Measurements from ENCODE around the gene COL23A1. TPM values are rescaled to one million over a fixed set of nuclear protein-coding genes. Genes with fewer than 3 reads are reported as not detected.

Gene COL23A1
- total and polyA plus RNA-seq, 2 experiments from 2014 or later = 1.1 to 5.1 TPM

DNA sequence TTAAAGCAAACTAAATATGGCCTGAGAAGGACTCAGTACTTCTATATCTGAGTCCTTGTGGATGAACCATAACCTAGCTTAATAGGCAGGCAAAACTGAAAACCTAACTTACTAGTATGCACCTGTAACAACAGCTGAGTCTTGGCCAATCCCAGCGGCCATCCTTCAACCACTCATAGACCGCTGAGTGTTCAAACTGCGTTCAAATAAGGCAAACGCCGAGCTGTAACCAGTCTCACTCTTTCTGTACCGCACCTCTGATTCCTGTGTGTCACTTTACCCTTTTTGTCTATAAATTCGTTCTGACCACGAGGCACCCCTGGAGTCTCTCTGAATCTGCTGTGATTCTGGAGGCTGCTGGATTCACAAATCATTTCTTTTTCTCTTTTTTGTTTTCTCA is 170.5 kb downstream of the COL23A1 start:
- no peak for DNase-seq (ENCODE audit: low spot score)
- H3K4me1 ChIP-seq (ENCODE audit: insufficient read depth) = peaks cover 7% of the 10 kb centered on the region
- H3K79me2 ChIP-seq = no peaks in the 10 kb centered on the region
- no peak overlapping the region for H2AFZ ChIP-seq
- H3K27ac ChIP-seq = no peak overlapping the region
- H3K4me3 ChIP-seq = no peak overlapping the region
- TF ChIP-seq EZH2phosphoT487 (IDR thresholded peaks at IDR 0.05; ENCODE audit: low read depth, severe bottlenecking, unreplicated experiment) (no peak), EZH2 (IDR thresholded peaks at IDR 0.05; ENCODE audit: borderline replicate concordance) (no peak)
- TF ChIP-seq, protein P1, sequence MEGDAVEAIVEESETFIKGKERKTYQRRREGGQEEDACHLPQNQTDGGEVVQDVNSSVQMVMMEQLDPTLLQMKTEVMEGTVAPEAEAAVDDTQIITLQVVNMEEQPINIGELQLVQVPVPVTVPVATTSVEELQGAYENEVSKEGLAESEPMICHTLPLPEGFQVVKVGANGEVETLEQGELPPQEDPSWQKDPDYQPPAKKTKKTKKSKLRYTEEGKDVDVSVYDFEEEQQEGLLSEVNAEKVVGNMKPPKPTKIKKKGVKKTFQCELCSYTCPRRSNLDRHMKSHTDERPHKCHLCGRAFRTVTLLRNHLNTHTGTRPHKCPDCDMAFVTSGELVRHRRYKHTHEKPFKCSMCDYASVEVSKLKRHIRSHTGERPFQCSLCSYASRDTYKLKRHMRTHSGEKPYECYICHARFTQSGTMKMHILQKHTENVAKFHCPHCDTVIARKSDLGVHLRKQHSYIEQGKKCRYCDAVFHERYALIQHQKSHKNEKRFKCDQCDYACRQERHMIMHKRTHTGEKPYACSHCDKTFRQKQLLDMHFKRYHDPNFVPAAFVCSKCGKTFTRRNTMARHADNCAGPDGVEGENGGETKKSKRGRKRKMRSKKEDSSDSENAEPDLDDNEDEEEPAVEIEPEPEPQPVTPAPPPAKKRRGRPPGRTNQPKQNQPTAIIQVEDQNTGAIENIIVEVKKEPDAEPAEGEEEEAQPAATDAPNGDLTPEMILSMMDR (IDR thresholded peaks at IDR 0.05; ENCODE audit: poor library complexity) = no peak
- H3K27me3 ChIP-seq = no peaks in the 10 kb centered on the region
- 71% methylated on average over 8 of the region's 8 CpGs for WGBS (ENCODE audit: low lambda C conversion rate, missing lambda C conversion rate)
- no peaks in the 10 kb centered on the region for H3K36me3 ChIP-seq (replicated peaks; ENCODE audit: insufficient read depth, low read depth)
- H3K9me3 ChIP-seq (ENCODE audit: low read depth) = no peaks in the 10 kb centered on the region
- no peak overlapping the region for H3K4me2 ChIP-seq
- no peaks in the 10 kb centered on the region for H3K9me2 ChIP-seq (replicated peaks; ENCODE audit: insufficient read depth)
- H4K20me1 ChIP-seq (ENCODE audit: insufficient read depth, poor library complexity, severe bottlenecking) = no peaks in the 10 kb centered on the region

DNA sequence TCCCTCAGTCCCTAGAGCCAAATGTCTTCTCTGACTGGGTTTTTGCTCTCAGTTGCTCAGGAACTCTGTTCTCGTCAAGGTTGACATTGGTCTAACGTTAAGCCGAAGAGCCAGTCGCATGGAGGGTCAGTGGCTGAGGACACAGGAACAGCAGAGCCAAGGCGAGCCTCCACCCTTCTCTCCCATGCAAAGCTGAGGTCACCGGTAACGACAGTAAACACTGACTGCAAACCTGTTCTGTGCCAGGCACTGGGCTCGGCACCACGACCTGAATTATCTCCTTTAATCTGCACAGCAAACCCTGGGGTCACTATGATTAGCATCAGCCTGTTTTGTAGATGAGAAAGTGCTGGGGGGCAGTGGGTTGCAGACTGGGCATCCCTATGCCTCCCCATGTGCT is 171.0 kb downstream of the COL23A1 start:
- Histone ChIP-seq H3K27ac (no peak overlapping the region), H3K4me2 (no peak overlapping the region), H3K4me1 (ENCODE audit: insufficient read depth) (peaks cover 2% of the 10 kb centered on the region), H3K36me3 (replicated peaks; ENCODE audit: insufficient read depth, low read depth) (no peaks in the 10 kb centered on the region), H3K79me2 (no peaks in the 10 kb centered on the region), H3K9me2 (replicated peaks; ENCODE audit: insufficient read depth) (no peaks in the 10 kb centered on the region), H3K4me3 (no peak overlapping the region), H3K9me3 (ENCODE audit: low read depth) (no peaks in the 10 kb centered on the region), H2AFZ (no peak overlapping the region), H3K27me3 (no peaks in the 10 kb centered on the region), H4K20me1 (ENCODE audit: insufficient read depth, poor library complexity, severe bottlenecking) (no peaks in the 10 kb centered on the region)
- TF ChIP-seq EZH2phosphoT487 (IDR thresholded peaks at IDR 0.05; ENCODE audit: low read depth, severe bottlenecking, unreplicated experiment) = no peak
- TF ChIP-seq EZH2 (IDR thresholded peaks at IDR 0.05; ENCODE audit: borderline replicate concordance) = no peak
- TF ChIP-seq, protein P1 (IDR thresholded peaks at IDR 0.05; ENCODE audit: poor library complexity) = no peak
- DNase-seq (ENCODE audit: low spot score) = no peak
- 72% methylated on average over 9 of the region's 9 CpGs for WGBS (ENCODE audit: low lambda C conversion rate, missing lambda C conversion rate)

DNA sequence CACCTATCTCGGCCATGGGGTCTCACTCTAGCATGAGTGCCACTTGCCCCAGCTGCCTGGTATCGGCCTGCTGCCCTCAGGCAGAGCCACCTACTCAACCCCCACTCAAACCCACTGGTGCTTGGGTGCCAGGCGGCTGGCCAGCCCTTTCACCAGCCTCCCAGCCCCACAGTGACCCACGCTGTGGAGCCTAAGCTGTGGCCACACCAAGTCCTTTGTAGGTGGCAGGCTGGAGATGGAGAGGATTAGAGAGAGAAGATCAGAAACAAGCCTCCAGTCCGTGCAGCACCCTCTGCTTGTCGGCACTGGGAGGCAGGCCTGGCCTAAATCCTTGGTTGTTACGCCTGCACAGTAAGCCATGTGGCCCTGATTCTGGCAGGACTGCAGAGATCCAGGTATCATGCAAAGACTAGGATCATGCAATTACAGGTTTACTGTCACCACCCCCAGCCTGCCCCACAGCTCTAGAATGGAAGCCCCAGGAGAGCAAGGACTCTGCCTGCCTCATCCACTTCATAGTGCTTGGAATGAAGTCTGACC is 171.7 kb downstream of the COL23A1 start:
- Histone ChIP-seq H3K4me1 (ENCODE audit: insufficient read depth) (no peaks in the 10 kb centered on the region), H3K4me3 (no peak overlapping the region), H3K36me3 (replicated peaks; ENCODE audit: insufficient read depth, low read depth) (no peaks in the 10 kb centered on the region), H3K27ac (no peak overlapping the region), H3K9me3 (ENCODE audit: low read depth) (no peaks in the 10 kb centered on the region), H4K20me1 (ENCODE audit: insufficient read depth, poor library complexity, severe bottlenecking) (no peaks in the 10 kb centered on the region), H3K27me3 (no peaks in the 10 kb centered on the region), H3K79me2 (no peaks in the 10 kb centered on the region), H3K9me2 (replicated peaks; ENCODE audit: insufficient read depth) (no peaks in the 10 kb centered on the region), H2AFZ (no peak overlapping the region), H3K4me2 (no peak overlapping the region)
- no peak for DNase-seq (ENCODE audit: low spot score)
- WGBS (ENCODE audit: low lambda C conversion rate, missing lambda C conversion rate) = 85% methylated on average over 7 of the region's 7 CpGs
- no peak for TF ChIP-seq EZH2 (IDR thresholded peaks at IDR 0.05; ENCODE audit: borderline replicate concordance)
- no peak for TF ChIP-seq EZH2phosphoT487 (IDR thresholded peaks at IDR 0.05; ENCODE audit: low read depth, severe bottlenecking, unreplicated experiment)
- TF ChIP-seq, protein P1 (IDR thresholded peaks at IDR 0.05; ENCODE audit: poor library complexity) = no peak

Measured in hepatocyte (in vitro differentiated cells).